ENCODE measurements around the gene LSS.

The LSS gene

DNA sequence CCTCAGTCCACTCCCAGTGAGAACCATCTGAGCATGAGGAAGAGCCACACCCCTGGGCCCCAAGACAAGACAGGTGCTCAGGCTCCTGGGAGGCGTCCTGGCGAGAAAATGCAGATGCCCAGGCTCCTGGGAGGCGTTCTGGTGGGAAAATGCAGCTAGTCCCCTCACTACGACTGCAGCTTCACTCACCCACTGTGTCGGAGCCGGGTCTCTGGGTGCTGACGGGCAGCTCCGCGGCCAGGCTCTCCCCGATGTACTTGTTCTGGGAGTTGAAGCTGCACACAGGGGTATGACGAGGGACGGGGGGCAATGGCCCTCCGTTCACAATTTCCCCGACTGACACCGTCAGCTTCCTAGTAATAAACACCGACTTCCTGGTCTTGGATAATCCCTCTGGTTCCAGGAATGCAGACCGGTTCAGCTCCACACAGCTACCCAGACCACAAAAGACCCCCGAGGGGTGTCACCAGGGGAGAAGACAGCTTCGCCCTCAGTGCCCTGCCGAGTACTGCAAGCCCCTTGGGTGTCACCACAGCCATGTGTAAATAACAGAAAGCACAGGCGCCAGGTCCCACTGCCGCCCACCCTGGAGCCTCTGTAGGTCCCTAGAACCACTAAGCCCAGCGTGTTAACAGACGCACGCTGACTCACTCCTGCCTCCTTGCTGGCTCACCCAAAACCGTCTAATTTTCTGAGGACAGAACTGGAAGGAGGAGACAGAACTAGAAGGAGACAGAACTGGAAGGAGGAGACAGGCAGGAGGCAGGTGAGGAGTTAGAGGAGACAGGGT, 37.4 kb upstream of the LSS start:
- no peaks in the 10 kb centered on the region for H3K9me3 ChIP-seq (ENCODE audit: insufficient read depth, low read depth, low read length)

DNA sequence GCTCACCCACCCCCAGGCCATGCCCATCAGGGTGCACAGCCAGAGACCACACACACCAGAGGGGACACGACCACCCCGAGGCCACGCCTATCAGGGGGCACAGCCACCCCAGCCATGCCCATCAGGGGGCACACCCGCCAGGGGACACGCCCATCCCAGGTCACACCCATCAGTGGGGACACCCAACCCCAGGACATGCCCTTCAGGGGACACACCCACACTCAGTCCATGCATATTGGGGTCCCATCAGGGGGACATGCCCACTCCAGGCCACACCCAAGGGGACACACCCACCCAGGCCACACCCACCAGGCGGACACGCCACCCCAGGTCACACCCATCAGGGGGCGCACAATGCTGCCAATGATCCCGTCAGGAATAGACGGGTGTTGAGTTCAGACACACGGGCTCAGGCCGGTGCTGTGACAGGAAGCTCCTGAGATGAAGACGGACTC, 36.1 kb upstream of the LSS start:
- H3K4me3 ChIP-seq (ENCODE audit: low read length, poor library complexity, severe bottlenecking): no peak overlapping the region
- H3K4me2 ChIP-seq (ENCODE audit: low read depth, low read length, poor library complexity, severe bottlenecking): no peak overlapping the region
- H2AFZ ChIP-seq (ENCODE audit: low read length): no peak overlapping the region
- TF ChIP-seq EZH2phosphoT487 (IDR thresholded peaks at IDR 0.05; ENCODE audit: borderline replicate concordance): no peak
- TF ChIP-seq, protein P1, sequence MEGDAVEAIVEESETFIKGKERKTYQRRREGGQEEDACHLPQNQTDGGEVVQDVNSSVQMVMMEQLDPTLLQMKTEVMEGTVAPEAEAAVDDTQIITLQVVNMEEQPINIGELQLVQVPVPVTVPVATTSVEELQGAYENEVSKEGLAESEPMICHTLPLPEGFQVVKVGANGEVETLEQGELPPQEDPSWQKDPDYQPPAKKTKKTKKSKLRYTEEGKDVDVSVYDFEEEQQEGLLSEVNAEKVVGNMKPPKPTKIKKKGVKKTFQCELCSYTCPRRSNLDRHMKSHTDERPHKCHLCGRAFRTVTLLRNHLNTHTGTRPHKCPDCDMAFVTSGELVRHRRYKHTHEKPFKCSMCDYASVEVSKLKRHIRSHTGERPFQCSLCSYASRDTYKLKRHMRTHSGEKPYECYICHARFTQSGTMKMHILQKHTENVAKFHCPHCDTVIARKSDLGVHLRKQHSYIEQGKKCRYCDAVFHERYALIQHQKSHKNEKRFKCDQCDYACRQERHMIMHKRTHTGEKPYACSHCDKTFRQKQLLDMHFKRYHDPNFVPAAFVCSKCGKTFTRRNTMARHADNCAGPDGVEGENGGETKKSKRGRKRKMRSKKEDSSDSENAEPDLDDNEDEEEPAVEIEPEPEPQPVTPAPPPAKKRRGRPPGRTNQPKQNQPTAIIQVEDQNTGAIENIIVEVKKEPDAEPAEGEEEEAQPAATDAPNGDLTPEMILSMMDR (conservative IDR thresholded peaks at IDR 0.05; ENCODE audit: low read length): no peak; the same call in 1 of the 2 replicates
- no peaks in the 10 kb centered on the region for H3K9me2 ChIP-seq (replicated peaks; ENCODE audit: low read depth, low read length)
- H3K27me3 ChIP-seq (ENCODE audit: insufficient read depth, low read length, poor library complexity, severe bottlenecking): no peaks in the 10 kb centered on the region
- no peak overlapping the region for H3K9ac ChIP-seq (ENCODE audit: low read depth, low read length, poor library complexity, severe bottlenecking)
- no peaks in the 10 kb centered on the region for H4K20me1 ChIP-seq (ENCODE audit: insufficient read depth, low read length, poor library complexity, severe bottlenecking)
- H3K4me1 ChIP-seq (ENCODE audit: insufficient read depth, low read length, poor library complexity, severe bottlenecking): no peaks in the 10 kb centered on the region
- peaks cover 40% of the 10 kb centered on the region; the same call in 1 of the 2 replicates for H3K36me3 ChIP-seq (ENCODE audit: insufficient read depth, low read length)
- H3K79me2 ChIP-seq (ENCODE audit: insufficient read depth, low read length): no peaks in the 10 kb centered on the region
- no peaks in the 10 kb centered on the region for H3F3A ChIP-seq (ENCODE audit: low read depth)
- H3K9me3 ChIP-seq (ENCODE audit: insufficient read depth, low read depth, low read length): no peaks in the 10 kb centered on the region

More for the DNA sequence above, 37.4 kb upstream of the LSS start:
- H3K9me2 ChIP-seq (replicated peaks; ENCODE audit: low read depth, low read length): no peaks in the 10 kb centered on the region
- no peak overlapping the region for H2AFZ ChIP-seq (ENCODE audit: low read length)
- H3K79me2 ChIP-seq (ENCODE audit: insufficient read depth, low read length): no peaks in the 10 kb centered on the region
- H3K4me3 ChIP-seq (ENCODE audit: low read length, poor library complexity, severe bottlenecking): no peak overlapping the region
- TF ChIP-seq EZH2phosphoT487 (IDR thresholded peaks at IDR 0.05; ENCODE audit: borderline replicate concordance): no peak
- TF ChIP-seq, protein P1 (conservative IDR thresholded peaks at IDR 0.05; ENCODE audit: low read length): no peak
- H3K4me1 ChIP-seq (ENCODE audit: insufficient read depth, low read length, poor library complexity, severe bottlenecking): no peaks in the 10 kb centered on the region
- H3K27me3 ChIP-seq (ENCODE audit: insufficient read depth, low read length, poor library complexity, severe bottlenecking): no peaks in the 10 kb centered on the region
- H4K20me1 ChIP-seq (ENCODE audit: insufficient read depth, low read length, poor library complexity, severe bottlenecking): no peaks in the 10 kb centered on the region
- H3K9ac ChIP-seq (ENCODE audit: low read depth, low read length, poor library complexity, severe bottlenecking): no peak overlapping the region
- H3K4me2 ChIP-seq (ENCODE audit: low read depth, low read length, poor library complexity, severe bottlenecking): no peak overlapping the region
- no peaks in the 10 kb centered on the region for H3F3A ChIP-seq (ENCODE audit: low read depth)
- peaks cover 40% of the 10 kb centered on the region; the same call in 1 of the 2 replicates for H3K36me3 ChIP-seq (ENCODE audit: insufficient read depth, low read length)

DNA sequence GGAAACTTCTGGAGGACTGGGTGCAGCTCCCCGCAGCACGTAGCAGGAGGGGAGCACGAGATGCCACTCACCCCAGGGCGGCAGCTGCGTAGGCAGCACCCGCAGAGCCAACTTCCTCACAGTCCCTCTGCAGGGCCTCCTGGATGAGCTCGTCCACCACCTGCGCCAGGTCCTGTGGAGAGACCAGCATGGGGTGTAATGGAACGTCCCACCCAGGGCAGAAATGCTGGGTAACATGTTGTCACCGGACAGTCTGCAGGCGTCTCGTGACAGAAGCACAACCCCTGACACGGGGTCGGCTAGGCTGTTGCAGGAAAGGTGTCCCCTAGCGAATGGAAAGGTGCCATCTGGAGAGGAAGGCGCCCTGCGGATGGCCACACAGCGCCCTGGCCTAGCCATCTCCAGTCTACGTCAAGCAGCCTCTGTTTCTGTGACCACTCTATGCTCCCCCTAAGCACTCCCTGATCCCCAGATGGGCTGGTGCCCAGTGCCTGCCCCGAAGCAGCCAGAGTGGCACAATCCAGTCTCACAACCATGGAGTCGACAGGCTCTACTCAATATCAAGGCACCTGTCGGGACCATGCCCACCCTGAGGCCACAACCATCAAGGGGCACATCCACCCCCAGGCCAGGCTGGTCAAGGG, 35.6 kb upstream of the LSS start:
- Histone ChIP-seq H3K9ac (ENCODE audit: low read depth, low read length, poor library complexity, severe bottlenecking) (no peak overlapping the region), H2AFZ (ENCODE audit: low read length) (no peak overlapping the region), H4K20me1 (ENCODE audit: insufficient read depth, low read length, poor library complexity, severe bottlenecking) (no peaks in the 10 kb centered on the region), H3K4me1 (ENCODE audit: insufficient read depth, low read length, poor library complexity, severe bottlenecking) (no peaks in the 10 kb centered on the region), H3K9me3 (ENCODE audit: insufficient read depth, low read depth, low read length) (no peaks in the 10 kb centered on the region), H3K9me2 (replicated peaks; ENCODE audit: low read depth, low read length) (no peaks in the 10 kb centered on the region), H3K36me3 (ENCODE audit: insufficient read depth, low read length) (peaks cover 34% of the 10 kb centered on the region; the same call in 1 of the 2 replicates), H3K4me2 (ENCODE audit: low read depth, low read length, poor library complexity, severe bottlenecking) (no peak overlapping the region), H3K79me2 (ENCODE audit: insufficient read depth, low read length) (no peaks in the 10 kb centered on the region), H3K27me3 (ENCODE audit: insufficient read depth, low read length, poor library complexity, severe bottlenecking) (no peaks in the 10 kb centered on the region), H3K4me3 (ENCODE audit: low read length, poor library complexity, severe bottlenecking) (no peak overlapping the region), H3F3A (ENCODE audit: low read depth) (no peaks in the 10 kb centered on the region)
- TF ChIP-seq, protein P1 (conservative IDR thresholded peaks at IDR 0.05; ENCODE audit: low read length): no peak
- TF ChIP-seq EZH2phosphoT487 (IDR thresholded peaks at IDR 0.05; ENCODE audit: borderline replicate concordance): no peak
